GOT3 (cell line): ENCODE data around the gene PRDM5.

ENCODE experiments used
- DNase-seq: peaks from one replicate; lab custom pipeline; 2025; ENCODE audit warnings: mixed read lengths; lab: John Stamatoyannopoulos, UW

The PRDM5 gene

GRCh38 chr4:120704538-120704937 is 218.0 kb downstream of the PRDM5 start:
- no peak for DNase-seq

- no peak for DNase-seq
Observed at GRCh38 chr4:120703908-120704307, 218.6 kb downstream of the PRDM5 start.

- no peak for DNase-seq
Observed at GRCh38 chr4:120699354-120699753, 223.2 kb downstream of the PRDM5 start.

GRCh38 chr4:120694973-120695372 is 227.6 kb downstream of the PRDM5 start:
- DNase-seq, result no peak

- DNase-seq, result no peak
Observed at GRCh38 chr4:120693816-120694215, 228.7 kb downstream of the PRDM5 start.

- no peak for DNase-seq
Observed at GRCh38 chr4:120692964-120693363, 229.6 kb downstream of the PRDM5 start.

GRCh38 chr4:120691536-120691935 is 231.0 kb downstream of the PRDM5 start:
- no peak for DNase-seq

- DNase-seq, result no peak
Observed at GRCh38 chr4:120691106-120691505, 231.4 kb downstream of the PRDM5 start.

GRCh38 chr4:120688791-120689190 is 233.7 kb downstream of the PRDM5 start:
- DNase-seq, result no peak

GRCh38 chr4:120685756-120686278 is 236.7 kb downstream of the PRDM5 start:
- no peak for DNase-seq

- DNase-seq, result no peak
Observed at GRCh38 chr4:120683897-120684540, 238.5 kb downstream of the PRDM5 start.

GRCh38 chr4:120682981-120683380 is 239.5 kb downstream of the PRDM5 start:
- no peak for DNase-seq

GRCh38 chr4:120680647-120681228 is 241.8 kb downstream of the PRDM5 start:
- DNase-seq, result no peak

GRCh38 chr4:120673696-120674095 is 248.8 kb downstream of the PRDM5 start:
- DNase-seq, result no peak

- no peak for DNase-seq
Observed at GRCh38 chr4:120672558-120673147, 249.9 kb downstream of the PRDM5 start.

- DNase-seq, result no peak
Observed at GRCh38 chr4:120672076-120672475, 250.4 kb downstream of the PRDM5 start.

GRCh38 chr4:120671538-120671937 is 251.0 kb downstream of the PRDM5 start:
- no peak for DNase-seq

GRCh38 chr4:120667102-120667501 is 255.4 kb downstream of the PRDM5 start:
- DNase-seq, result no peak

GRCh38 chr4:120664851-120665250 is 257.7 kb downstream of the PRDM5 start:
- DNase-seq, result no peak

GRCh38 chr4:120659616-120660170 is 262.8 kb downstream of the PRDM5 start:
- no peak for DNase-seq

- no peak for DNase-seq
Observed at GRCh38 chr4:120658772-120659171, 263.8 kb downstream of the PRDM5 start.

- DNase-seq, result no peak
Observed at GRCh38 chr4:120653804-120654573, 268.5 kb downstream of the PRDM5 start.
